NOMO-1 treated with DMSO at 0.1 percent for 48 hours (cell line): ENCODE results near the gene NVL.

Source experiments
- DNase-seq: peaks from one replicate; lab custom pipeline; 2025; ENCODE audit not compliant: unreplicated experiment; lab: John Stamatoyannopoulos, UW

Gene NVL

GRCh38 chr1:224199679-224200078 is 130.3 kb downstream of the NVL start:
- no peak for DNase-seq

GRCh38 chr1:224198572-224198971 is 131.4 kb downstream of the NVL start:
- DNase-seq = no peak

- DNase-seq = no peak
Observed at GRCh38 chr1:224196813-224197600, 133.0 kb downstream of the NVL start.

GRCh38 chr1:224193319-224193966 is 136.5 kb downstream of the NVL start:
- DNase-seq = no peak

- DNase-seq = no peak
Observed at GRCh38 chr1:224192082-224192788, 137.7 kb downstream of the NVL start.

GRCh38 chr1:224189561-224189960 is 140.4 kb downstream of the NVL start:
- no peak for DNase-seq

GRCh38 chr1:224188286-224188685 is 141.7 kb downstream of the NVL start:
- no peak for DNase-seq

GRCh38 chr1:224185208-224185607 is 144.8 kb downstream of the NVL start:
- DNase-seq = no peak

- peak; percentile 53 for DNase-seq
Observed at GRCh38 chr1:224183591-224184312, 146.2 kb downstream of the NVL start.

GRCh38 chr1:224182866-224183590 is 146.9 kb downstream of the NVL start, which contains the start of gene DEGS1:
Gene DEGS1, plus strand, starts transcription at chr1:224183240. Its CDS starts 97 bp downstream, at chr1:224183337.
- peak; percentile 60 for DNase-seq

GRCh38 chr1:224182057-224182865 is 147.7 kb downstream of the NVL start:
- DNase-seq = peak; percentile 39

- DNase-seq = no peak
Observed at GRCh38 chr1:224181453-224181810, 148.5 kb downstream of the NVL start.

GRCh38 chr1:224180783-224181452 is 149.1 kb downstream of the NVL start:
- no peak for DNase-seq

GRCh38 chr1:224178894-224179293 is 151.1 kb downstream of the NVL start:
- no peak for DNase-seq

GRCh38 chr1:224177356-224177999 is 152.5 kb downstream of the NVL start:
- DNase-seq = no peak
